ENCODE measurements around the gene CIAO2B. TPM values are rescaled to one million over a fixed set of nuclear protein-coding genes. Genes with fewer than 3 reads are reported as not detected.
A peak's percentile ranks its signal among the peaks of the same experiment; 100 is the strongest.

CIAO2B gene
- total and polyA plus RNA-seq, 3 experiments from 2014 or later, result 132 to 176 (median 164) TPM

DNA sequence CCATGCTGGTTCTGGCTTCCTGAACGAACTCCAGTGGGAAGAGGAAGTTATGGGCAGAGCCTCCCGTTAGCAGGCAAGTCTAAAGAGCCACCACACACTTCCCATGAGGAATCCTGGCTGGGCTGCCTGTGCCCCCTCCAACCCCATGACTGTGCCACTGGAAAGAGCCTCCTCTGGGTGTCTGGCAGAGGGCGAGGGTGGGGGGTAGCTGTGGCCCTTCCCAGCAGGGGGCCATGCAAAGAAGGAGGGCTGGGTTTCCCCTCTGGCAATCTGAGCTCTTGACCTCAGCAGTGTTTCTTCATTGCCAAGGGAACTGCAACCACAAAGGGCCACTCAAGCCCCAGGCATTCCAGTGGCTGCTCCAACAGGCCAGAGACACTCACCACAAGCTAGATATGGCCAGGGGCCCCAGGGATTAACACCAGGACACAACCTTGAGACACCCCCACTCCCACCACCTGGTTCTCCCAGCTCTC, 7.2 kb downstream of the CIAO2B start:
- no peak overlapping the region for H3K27ac Mint-ChIP-seq
- CTCF ChIA-PET, result interaction anchor here (1.8 kb wide), 1 partner anchor 54 kb away, joined by 7 read pairs; no protein-coding TSS in a partner anchor
- H3K36me3 ChIP-seq (ENCODE audit: insufficient read depth, low read length), result no peaks in the 10 kb centered on the region

DNA sequence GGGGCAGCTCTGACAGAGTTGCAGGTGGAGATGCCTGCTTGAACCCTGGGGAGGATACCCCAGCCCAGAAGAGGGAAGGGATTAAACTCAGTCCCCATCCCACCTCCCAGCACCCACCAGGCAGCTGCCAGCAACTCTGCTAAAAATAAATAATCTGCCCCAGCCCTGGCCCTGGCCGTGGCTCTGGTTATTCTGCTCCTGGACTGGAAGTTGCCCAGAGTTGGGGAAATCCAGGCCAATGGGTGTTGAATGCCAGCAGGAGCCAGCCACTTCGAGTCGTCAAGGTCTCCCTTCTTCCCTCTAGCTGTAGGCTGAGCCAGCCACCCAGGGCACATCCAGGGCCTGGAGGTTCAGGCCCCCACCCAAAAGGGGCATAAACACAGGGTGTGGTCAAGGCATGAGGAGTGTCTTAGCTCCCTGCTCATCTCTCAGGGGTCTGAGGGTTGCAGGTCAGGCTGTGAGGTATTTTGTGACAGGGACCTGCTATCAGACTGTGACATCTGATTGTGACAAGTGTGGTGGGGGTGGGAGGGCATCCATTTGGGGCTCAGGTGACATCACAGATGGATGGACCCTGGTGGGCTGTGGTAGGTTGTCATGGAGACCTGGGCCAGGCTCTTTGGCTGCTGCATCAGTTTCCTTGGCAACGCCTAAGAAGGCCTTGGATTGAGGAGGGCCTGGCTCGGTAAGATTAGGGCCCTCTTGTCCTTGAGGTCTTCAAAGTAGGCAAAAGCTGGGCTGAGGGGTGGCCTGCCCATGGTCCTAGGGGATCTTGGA, 7.8 kb downstream of the CIAO2B start:
- H3K9me3 Mint-ChIP-seq, result no peaks in the 10 kb centered on the region
- H3K9me3 ChIP-seq (ENCODE audit: low read length), result no peaks in the 10 kb centered on the region
- peaks cover 0 to 12% (median 2%) of the 10 kb centered on the region in 3 donors for H3K4me1 Mint-ChIP-seq
- H3K4me3 Mint-ChIP-seq, result peak overlapping the region in 5 of 7 donors; percentile 3 to 72 (median 38)
- ChIA-PET POLR2A (interaction anchor here (0.7 kb wide), 1 partner anchor 8 kb away, joined by 4 read pairs; the partner anchor contains the start of gene CIAO2B), CTCF (interaction anchor here (0.9 to 1.8 kb wide), 3 partner anchors 31 to 53 kb away, joined by 3 to 7 read pairs (median 4); partner anchors contain the start of gene PDP2)
- no peaks in the 10 kb centered on the region for H3K36me3 ChIP-seq (ENCODE audit: insufficient read depth, low read length)
- H3K27ac Mint-ChIP-seq, result no peak overlapping the region
- no peak for DNase-seq
- peaks cover 0 to 3% (median 0%) of the 10 kb centered on the region in 3 donors for H3K36me3 Mint-ChIP-seq
- no peak overlapping the region for H3K27ac ChIP-seq (ENCODE audit: low read depth, low read length)
- peaks cover 30 to 36% of the 10 kb centered on the region in 2 donors for H3K27me3 Mint-ChIP-seq
- H3K4me3 ChIP-seq (ENCODE audit: low read length), result no peak overlapping the region
- peaks cover 13% of the 10 kb centered on the region for H3K27me3 ChIP-seq (ENCODE audit: insufficient read depth, low read length, poor library complexity, severe bottlenecking)
- H3K4me1 ChIP-seq (ENCODE audit: insufficient read depth, low read length), result no peaks in the 10 kb centered on the region

More for the DNA sequence above, 7.2 kb downstream of the CIAO2B start:
- Mint-ChIP-seq H3K4me1 (peaks cover 4 to 17% (median 5%) of the 10 kb centered on the region in 3 donors), H3K27me3 (peaks cover 28 to 34% of the 10 kb centered on the region in 2 donors), H3K9me3 (no peaks in the 10 kb centered on the region), H3K36me3 (peaks cover 0 to 9% (median 1%) of the 10 kb centered on the region in 3 donors), H3K4me3 (no peak overlapping the region)
- H3K27ac ChIP-seq (ENCODE audit: low read depth, low read length), result no peak overlapping the region
- H3K4me1 ChIP-seq (ENCODE audit: insufficient read depth, low read length), result peaks cover 1% of the 10 kb centered on the region
- H3K9me3 ChIP-seq (ENCODE audit: low read length), result no peaks in the 10 kb centered on the region
- no peak for DNase-seq
- POLR2A ChIA-PET, result no interaction called here
- H3K4me3 ChIP-seq (ENCODE audit: low read length), result no peak overlapping the region
- H3K27me3 ChIP-seq (ENCODE audit: insufficient read depth, low read length, poor library complexity, severe bottlenecking), result peaks cover 13% of the 10 kb centered on the region

DNA sequence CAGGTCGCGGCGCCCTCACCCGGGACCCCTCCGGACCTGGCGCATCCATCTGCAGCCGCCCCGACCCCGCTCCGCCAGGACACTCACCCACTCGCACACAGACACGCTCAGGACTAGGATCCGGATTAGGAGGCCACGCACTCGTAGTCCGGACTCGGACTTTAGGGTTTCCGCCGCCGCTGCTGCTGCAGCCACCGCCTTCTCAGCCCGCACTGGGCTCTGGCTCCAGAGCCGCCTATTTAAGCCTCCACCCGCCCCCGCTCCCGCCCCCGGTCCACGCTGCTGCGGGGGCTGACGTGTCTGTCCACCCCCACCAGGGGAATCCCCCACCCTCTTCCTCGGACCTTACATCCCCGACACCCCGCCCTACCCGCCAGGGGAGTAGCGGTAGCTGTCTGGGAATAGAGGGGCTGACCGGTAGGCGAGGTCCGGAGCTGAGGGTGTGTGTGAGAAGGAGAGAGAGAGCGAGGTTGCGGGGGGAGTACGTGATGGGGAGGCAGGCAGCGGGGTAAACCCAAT, 8.8 kb downstream of the CIAO2B start, which contains the start of gene RRAD:
TSS of gene RRAD (minus strand) at position 214 of the 519 bp plus-strand sequence. CDS start 356 bp downstream, outside the sequence.
- Histone ChIP-seq H3K36me3 (ENCODE audit: insufficient read depth, low read length) (no peaks in the 10 kb centered on the region), H3K4me1 (ENCODE audit: insufficient read depth, low read length) (no peaks in the 10 kb centered on the region), H3K27ac (ENCODE audit: low read depth, low read length) (no peak within 1 kb of the TSS), H3K9me3 (ENCODE audit: low read length) (no peaks in the 10 kb centered on the region), H3K27me3 (ENCODE audit: insufficient read depth, low read length, poor library complexity, severe bottlenecking) (peaks cover 13% of the 10 kb centered on the region), H3K4me3 (ENCODE audit: low read length) (no peak within 1 kb of the TSS)
- H3K4me3 Mint-ChIP-seq, result peak within 1 kb of the TSS; percentile 52 to 76 (median 72)
- no peaks in the 10 kb centered on the region for H3K9me3 Mint-ChIP-seq
- H3K27me3 Mint-ChIP-seq, result peaks cover 30 to 42% of the 10 kb centered on the region in 2 donors
- peaks cover 0 to 12% (median 2%) of the 10 kb centered on the region in 3 donors for H3K4me1 Mint-ChIP-seq
- ChIA-PET CTCF (interaction anchor here (0.9 to 1.1 kb wide), 2 partner anchors 30 to 45 kb away, joined by 3 to 4 read pairs; partner anchors contain the start of gene PDP2), POLR2A (interaction anchor here (0.7 kb wide), 1 partner anchor 9 kb away, joined by 4 read pairs; the partner anchor contains the start of gene CIAO2B)
- peak in 1 of 5 donors; percentile 21 for DNase-seq
- H3K27ac Mint-ChIP-seq, result peak within 1 kb of the TSS in 2 of 8 donors; percentile 34 to 63
- no peaks in the 10 kb centered on the region for H3K36me3 Mint-ChIP-seq

DNA sequence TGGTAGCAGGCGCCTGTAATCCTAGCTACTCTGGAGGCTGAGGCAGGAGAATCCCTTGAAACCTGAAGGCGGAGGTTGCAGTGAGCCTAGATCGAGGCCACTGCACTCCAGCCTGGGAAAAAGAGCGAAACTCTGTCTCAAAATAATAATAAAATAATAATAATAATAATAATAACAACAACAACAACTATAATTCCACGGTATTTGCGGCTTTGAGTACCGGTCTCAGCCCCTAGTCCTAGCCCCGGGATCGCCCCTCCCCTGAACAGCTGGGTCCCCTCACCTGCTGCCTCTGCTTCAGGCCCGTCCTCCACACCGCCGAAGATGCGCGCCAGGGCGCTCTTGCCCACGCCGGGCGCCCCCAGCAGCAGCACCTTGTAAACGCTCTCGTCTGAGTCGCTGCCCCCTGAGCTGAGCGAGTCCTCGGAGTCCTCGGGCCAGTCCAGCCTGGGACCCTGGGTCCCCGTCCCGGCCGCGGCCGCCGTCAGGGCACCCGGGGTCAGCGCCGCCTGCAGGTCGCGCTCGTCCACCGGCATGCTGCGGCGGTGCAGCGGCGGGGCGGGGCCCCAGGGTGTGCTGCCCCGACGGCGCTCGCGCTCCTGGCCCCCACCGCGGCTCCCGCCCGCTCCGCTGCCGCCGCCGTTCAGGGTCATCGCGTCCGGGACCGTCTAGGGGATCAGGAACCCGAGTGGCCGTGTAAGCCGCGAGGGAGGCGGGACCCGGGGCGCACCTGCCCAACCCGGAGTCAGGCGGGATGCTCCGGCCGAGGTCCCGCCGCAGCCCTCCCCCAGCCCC, 9.5 kb downstream of the CIAO2B start:
- Mint-ChIP-seq H3K4me3 (peak overlapping the region in 6 of 7 donors; percentile 38 to 74 (median 53)), H3K4me1 (peaks cover 0 to 12% (median 2%) of the 10 kb centered on the region in 3 donors), H3K27me3 (peaks cover 30 to 46% of the 10 kb centered on the region in 2 donors), H3K36me3 (no peaks in the 10 kb centered on the region), H3K9me3 (no peaks in the 10 kb centered on the region), H3K27ac (no peak overlapping the region)
- ChIA-PET CTCF (interaction anchor here (0.8 kb wide), 1 partner anchor 20 kb away, joined by 3 read pairs; no protein-coding TSS in a partner anchor), POLR2A (no interaction called here)
- no peaks in the 10 kb centered on the region for H3K36me3 ChIP-seq (ENCODE audit: insufficient read depth, low read length)
- peak in 4 of 5 donors; percentile 18 to 37 (median 32) for DNase-seq
- no peaks in the 10 kb centered on the region for H3K4me1 ChIP-seq (ENCODE audit: insufficient read depth, low read length)
- H3K4me3 ChIP-seq (ENCODE audit: low read length), result no peak overlapping the region
- H3K9me3 ChIP-seq (ENCODE audit: low read length), result no peaks in the 10 kb centered on the region
- no peak overlapping the region for H3K27ac ChIP-seq (ENCODE audit: low read depth, low read length)
- H3K27me3 ChIP-seq (ENCODE audit: insufficient read depth, low read length, poor library complexity, severe bottlenecking), result peaks cover 13% of the 10 kb centered on the region

DNA sequence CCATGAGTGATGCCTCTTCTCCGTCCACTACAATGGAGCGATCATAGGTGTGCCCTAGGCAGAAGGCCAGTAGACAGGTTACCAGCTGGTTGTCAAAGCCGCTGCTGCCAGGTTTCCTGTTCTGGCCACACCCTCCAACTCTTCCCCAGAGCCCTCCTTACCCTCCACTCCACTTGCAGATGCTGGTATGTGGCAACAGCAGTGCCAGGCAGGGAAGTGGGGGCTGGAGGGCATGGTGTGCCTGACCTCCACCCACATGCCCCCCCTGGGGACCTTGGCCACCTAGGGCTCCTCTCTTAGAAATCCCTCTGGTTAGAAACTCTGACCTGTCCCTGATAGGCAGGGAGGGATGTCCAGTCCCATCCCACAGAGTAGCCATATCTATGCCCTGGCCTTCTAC, 10.3 kb downstream of the CIAO2B start:
- Histone ChIP-seq H3K9me3 (ENCODE audit: low read length) (no peaks in the 10 kb centered on the region), H3K27ac (ENCODE audit: low read depth, low read length) (no peak overlapping the region), H3K36me3 (ENCODE audit: insufficient read depth, low read length) (no peaks in the 10 kb centered on the region), H3K4me1 (ENCODE audit: insufficient read depth, low read length) (no peaks in the 10 kb centered on the region), H3K27me3 (ENCODE audit: insufficient read depth, low read length, poor library complexity, severe bottlenecking) (peaks cover 13% of the 10 kb centered on the region), H3K4me3 (ENCODE audit: low read length) (no peak overlapping the region)
- H3K36me3 Mint-ChIP-seq, result no peaks in the 10 kb centered on the region
- ChIA-PET POLR2A (no interaction called here), CTCF (no interaction called here)
- H3K27ac Mint-ChIP-seq, result no peak overlapping the region
- H3K9me3 Mint-ChIP-seq, result no peaks in the 10 kb centered on the region
- H3K4me1 Mint-ChIP-seq, result peaks cover 0 to 12% (median 2%) of the 10 kb centered on the region in 3 donors
- peaks cover 30 to 46% of the 10 kb centered on the region in 2 donors for H3K27me3 Mint-ChIP-seq
- no peak for DNase-seq
- no peak overlapping the region for H3K4me3 Mint-ChIP-seq

DNA sequence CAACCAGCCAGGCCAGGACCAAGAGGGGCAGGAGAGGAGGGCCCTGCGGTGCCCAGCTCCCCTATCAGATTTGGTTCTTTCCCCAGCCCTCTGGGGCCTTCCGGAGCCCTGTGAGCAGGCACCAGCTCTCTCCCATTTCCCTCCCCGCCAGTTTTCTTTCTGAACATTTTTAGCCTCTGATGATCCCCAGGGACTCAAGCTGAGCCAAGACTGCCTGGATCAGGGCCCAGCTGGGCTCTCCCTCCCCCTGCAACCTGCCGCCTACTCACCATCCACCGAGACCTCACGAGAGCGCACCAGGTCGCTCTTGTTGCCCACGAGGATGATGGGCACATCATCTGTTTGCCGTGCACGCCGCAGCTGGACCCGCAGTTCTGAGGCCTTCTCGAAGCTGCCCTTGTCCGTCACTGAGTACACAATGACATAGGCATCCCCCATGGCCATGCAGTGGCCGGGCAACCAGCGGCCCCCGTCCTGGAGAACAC, 10.9 kb downstream of the CIAO2B start:
- Mint-ChIP-seq H3K9me3 (no peaks in the 10 kb centered on the region), H3K36me3 (no peaks in the 10 kb centered on the region), H3K4me1 (peaks cover 0 to 12% (median 2%) of the 10 kb centered on the region in 3 donors), H3K27ac (no peak overlapping the region), H3K27me3 (peaks cover 30 to 46% of the 10 kb centered on the region in 2 donors), H3K4me3 (peak overlapping the region in 1 of 7 donors; percentile 84)
- ChIA-PET CTCF (no interaction called here), POLR2A (no interaction called here)
- Histone ChIP-seq H3K27me3 (ENCODE audit: insufficient read depth, low read length, poor library complexity, severe bottlenecking) (peaks cover 13% of the 10 kb centered on the region), H3K4me1 (ENCODE audit: insufficient read depth, low read length) (no peaks in the 10 kb centered on the region), H3K9me3 (ENCODE audit: low read length) (no peaks in the 10 kb centered on the region), H3K36me3 (ENCODE audit: insufficient read depth, low read length) (no peaks in the 10 kb centered on the region), H3K4me3 (ENCODE audit: low read length) (no peak overlapping the region), H3K27ac (ENCODE audit: low read depth, low read length) (no peak overlapping the region)
- DNase-seq, result no peak

DNA sequence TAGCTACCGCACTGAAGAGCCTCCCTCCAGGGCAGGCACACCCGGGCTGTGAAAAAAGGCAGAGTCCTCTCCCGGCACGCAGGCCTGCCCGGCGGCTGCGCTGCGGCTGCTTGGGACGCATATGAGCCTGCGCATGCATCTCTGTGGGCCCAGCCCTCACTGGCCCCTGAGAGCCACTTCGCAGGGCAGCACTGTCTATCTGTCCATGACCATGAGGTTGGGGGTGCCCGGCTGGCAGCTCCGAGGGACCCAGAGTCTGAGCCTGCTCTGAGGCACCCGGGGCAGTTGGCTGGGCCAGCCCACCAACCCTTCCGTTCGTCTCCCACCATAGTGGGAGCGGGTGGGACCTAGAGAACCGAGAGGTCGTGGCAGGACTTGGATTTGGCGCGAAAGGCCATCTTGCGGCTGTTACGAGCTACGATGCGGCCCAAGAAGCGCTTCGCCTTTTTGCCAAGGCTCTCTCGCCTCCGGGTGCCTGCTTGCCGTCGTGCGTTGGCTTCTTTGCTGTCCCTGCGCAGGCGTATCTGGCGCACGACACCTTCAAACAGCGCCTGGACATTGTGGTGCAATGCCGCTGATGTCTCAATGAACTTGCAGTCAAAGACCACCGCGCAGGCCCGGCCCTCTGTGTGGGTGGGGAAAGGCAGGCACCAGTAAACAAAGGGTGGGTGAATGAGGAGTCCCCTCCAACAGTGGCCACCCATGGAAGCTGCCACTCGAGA, 12.3 kb downstream of the CIAO2B start:
- H3K27me3 ChIP-seq (ENCODE audit: insufficient read depth, low read length, poor library complexity, severe bottlenecking), result peaks cover 13% of the 10 kb centered on the region

More for the DNA sequence above, 12.3 kb downstream of the CIAO2B start:
- Mint-ChIP-seq H3K9me3 (no peaks in the 10 kb centered on the region), H3K4me3 (no peak overlapping the region), H3K36me3 (no peaks in the 10 kb centered on the region), H3K27me3 (peaks cover 27 to 46% of the 10 kb centered on the region in 2 donors), H3K4me1 (peaks cover 0 to 12% (median 2%) of the 10 kb centered on the region in 3 donors), H3K27ac (no peak overlapping the region)
- H3K36me3 ChIP-seq (ENCODE audit: insufficient read depth, low read length), result no peaks in the 10 kb centered on the region
- no peak for DNase-seq
- H3K9me3 ChIP-seq (ENCODE audit: low read length), result no peaks in the 10 kb centered on the region
- H3K4me1 ChIP-seq (ENCODE audit: insufficient read depth, low read length), result no peaks in the 10 kb centered on the region
- POLR2A ChIA-PET, result no interaction called here
- CTCF ChIA-PET, result interaction anchor here (1.2 kb wide), 1 partner anchor 32 kb away, joined by 4 read pairs; no protein-coding TSS in a partner anchor
- H3K4me3 ChIP-seq (ENCODE audit: low read length), result no peak overlapping the region
- H3K27ac ChIP-seq (ENCODE audit: low read depth, low read length), result no peak overlapping the region
